Measurements from ENCODE around the gene PPIL3. TPM values are rescaled to one million over a fixed set of nuclear protein-coding genes. Genes with fewer than 3 reads are reported as not detected.

The PPIL3 gene
- total and polyA plus RNA-seq, 9 of the 15 experiments (the other 6 are each of a cell fraction or from before 2014, with no cell fraction given): 22.4 to 66.2 (median 49.0) TPM

- CTCF ChIA-PET (ENCODE audit: low intra/inter-chr PET ratio): no interaction called here
- Histone ChIP-seq H3K79me2 (ENCODE audit: control insufficient read depth, insufficient read depth, low read length) (no peaks in the 10 kb centered on the region), H3K9me1 (ENCODE audit: control insufficient read depth, insufficient read depth, low read length) (no peaks in the 10 kb centered on the region), H3K36me3 (ENCODE audit: control insufficient read depth, insufficient read depth, low read length) (peaks cover 61% of the 10 kb centered on the region; the same call in 2 of the 3 replicates), H2AFZ (ENCODE audit: low read depth, low read length) (no peak overlapping the region), H3K4me2 (ENCODE audit: insufficient read depth, low read length) (no peak overlapping the region), H3K4me1 (replicated peaks in 1 of 2; ENCODE audit: control insufficient read depth in 2 of 2, insufficient read depth in 2 of 2, low read length in 2 of 2) (no peaks in the 10 kb centered on the region), H4K20me1 (replicated peaks; ENCODE audit: control insufficient read depth, insufficient read depth, low read length) (no peaks in the 10 kb centered on the region), H3K9ac (ENCODE audit: insufficient read depth in 1 of 2, low read depth in 2 of 2, low read length in 2 of 2) (no peak overlapping the region), H3K9me3 (replicated peaks; ENCODE audit: control insufficient read depth, insufficient read depth, low read depth, low read length) (no peaks in the 10 kb centered on the region), H3K27ac (ENCODE audit: extremely low read depth, low read depth, low read length) (no peak overlapping the region), H3K4me3 (no peak overlapping the region), H3K27me3 (ENCODE audit: control insufficient read depth in 2 of 2, insufficient read depth in 2 of 2, low read length in 2 of 2) (no peaks in the 10 kb centered on the region)
- no TSS peak for BruUV-seq (replicated peaks)
- POLR2A ChIA-PET: no interaction called here
- WGBS (ENCODE audit: insufficient coverage, low coverage, missing lambda C conversion rate): 95% methylated on average over 4 of the region's 4 CpGs
- DNase-seq (ENCODE audit: extremely low read depth in 1 of 4, low spot score in 3 of 4): no peak
- FAIRE-seq: no peak
- intact Hi-C loops (cut with micrococcal nuclease): no loop called here
- ATAC-seq: no peak
- 0 out of 2 replicates have a peak, but pooled peaks have one; percentile 6 for TF ChIP-seq C11orf30 (IDR thresholded peaks at IDR 0.05; ENCODE audit: low read depth)
- no peak for TF ChIP-seq ZNF253 (CRISPR knock-in tag; conservative IDR thresholded peaks at IDR 0.05)
- no peak for TF ChIP-seq TSC22D4 (tag; IDR thresholded peaks at IDR 0.05)
- no peak for TF ChIP-seq ILF3 (IDR thresholded peaks at IDR 0.05; ENCODE audit: borderline replicate concordance)
- TF ChIP-seq MCM3 (IDR thresholded peaks at IDR 0.05): no peak
- TF ChIP-seq ZNF695 (CRISPR knock-in tag; IDR thresholded peaks at IDR 0.05): no peak
- in situ Hi-C loops (cut with MboI): loop anchor here (5.0 to 25.0 kb wide), 3 partner anchors 165 to 452 kb away; partner anchors contain the start of genes FLACC1, HYCC2 and NDUFB3
Measured at GRCh38 chr2:200909958-200910357, 21.1 kb upstream of the PPIL3 start.
